Fibroblast of lung (primary cell): ENCODE measurements around the gene LILRA1.

Source experiments
- CTCF ChIP-seq, 2 donors: IDR thresholded peaks in 1 of 2; conservative IDR thresholded peaks in 1 of 2; 1 replicate in 1 of 2; 2 replicates in 1 of 2; pipeline ENCODE4 v1.5.1; 2011 to 2012; ENCODE audit warnings: low read length in 2 of 2, control low read depth in 1 of 2, inconsistent platforms in 1 of 2, low read depth in 1 of 2, mild to moderate bottlenecking in 1 of 2
- EZH2 ChIP-seq: IDR thresholded peaks from 2 replicates; pipeline ENCODE4 v1.5.1; 2012; ENCODE audit warnings: low read length, control low read depth, mild to moderate bottlenecking; ENCODE audit errors: missing control alignments

- no peak for TF ChIP-seq CTCF (conservative IDR thresholded peaks at IDR 0.05 in 1 of 2, IDR thresholded peaks at IDR 0.05 in 1 of 2; ENCODE audit: low read depth in 1 of 2, low read length in 2 of 2)
- no peak for TF ChIP-seq EZH2
These were observed 19.0 kb downstream of the LILRA1 start for GRCh38 chr19:54612428-54612827.
